GM10248 (cell line): ENCODE results near the gene SPATA7.

ENCODE experiments used
- CTCF ChIA-PET: fragments of 300-600 bp; sonication (Branson Sonifier 250); formaldehyde crosslinking; extraction: SDS; loops from one replicate; lab custom pipeline; 2021; ENCODE audit warnings: antibody characterized with exemption; lab: Yijun Ruan, JAX
- POLR2A ChIA-PET: fragments of 350-650 bp; sonication (Branson Sonifier 250); formaldehyde crosslinking; extraction: SDS; loops from one replicate; lab custom pipeline; 2020; ENCODE audit warnings: antibody characterized with exemption; lab: Yijun Ruan, JAX
- DNase-seq: peaks from one replicate; pipeline ENCODE4 v3.0.0; 2012; ENCODE audit errors: extremely low spot score
- TF ChIP-seq, protein P1 (sequence below): IDR thresholded peaks from 2 replicates; pipeline ENCODE4 v1.5.1; 2012; ENCODE audit warnings: mild to moderate bottlenecking, low read depth; ENCODE audit errors: extremely low read depth, missing control alignments, control extremely low read depth

SPATA7 gene

DNA sequence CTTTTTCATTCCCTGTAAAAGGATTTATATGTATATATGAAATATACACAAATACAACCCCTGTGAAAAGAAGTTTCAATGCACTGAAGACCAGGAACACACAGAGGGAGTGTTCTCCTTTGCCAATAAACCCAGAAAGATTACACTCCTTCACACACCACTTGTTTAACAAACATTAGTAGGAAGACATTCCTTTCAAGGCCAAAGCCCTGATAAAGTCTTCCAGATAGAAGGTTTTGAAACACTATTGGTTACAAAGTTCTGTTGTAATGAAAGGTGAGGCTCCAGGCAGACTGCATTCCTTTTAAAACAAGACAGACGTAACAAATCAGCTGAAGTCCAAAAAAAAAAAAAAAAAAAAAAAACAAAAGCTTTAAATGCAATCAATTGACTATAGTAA lies 88.3 kb downstream of the SPATA7 start:
- DNase-seq: no peak
- POLR2A ChIA-PET: no interaction called here
- TF ChIP-seq, protein P1, sequence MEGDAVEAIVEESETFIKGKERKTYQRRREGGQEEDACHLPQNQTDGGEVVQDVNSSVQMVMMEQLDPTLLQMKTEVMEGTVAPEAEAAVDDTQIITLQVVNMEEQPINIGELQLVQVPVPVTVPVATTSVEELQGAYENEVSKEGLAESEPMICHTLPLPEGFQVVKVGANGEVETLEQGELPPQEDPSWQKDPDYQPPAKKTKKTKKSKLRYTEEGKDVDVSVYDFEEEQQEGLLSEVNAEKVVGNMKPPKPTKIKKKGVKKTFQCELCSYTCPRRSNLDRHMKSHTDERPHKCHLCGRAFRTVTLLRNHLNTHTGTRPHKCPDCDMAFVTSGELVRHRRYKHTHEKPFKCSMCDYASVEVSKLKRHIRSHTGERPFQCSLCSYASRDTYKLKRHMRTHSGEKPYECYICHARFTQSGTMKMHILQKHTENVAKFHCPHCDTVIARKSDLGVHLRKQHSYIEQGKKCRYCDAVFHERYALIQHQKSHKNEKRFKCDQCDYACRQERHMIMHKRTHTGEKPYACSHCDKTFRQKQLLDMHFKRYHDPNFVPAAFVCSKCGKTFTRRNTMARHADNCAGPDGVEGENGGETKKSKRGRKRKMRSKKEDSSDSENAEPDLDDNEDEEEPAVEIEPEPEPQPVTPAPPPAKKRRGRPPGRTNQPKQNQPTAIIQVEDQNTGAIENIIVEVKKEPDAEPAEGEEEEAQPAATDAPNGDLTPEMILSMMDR: no peak
- CTCF ChIA-PET: no interaction called here

DNA sequence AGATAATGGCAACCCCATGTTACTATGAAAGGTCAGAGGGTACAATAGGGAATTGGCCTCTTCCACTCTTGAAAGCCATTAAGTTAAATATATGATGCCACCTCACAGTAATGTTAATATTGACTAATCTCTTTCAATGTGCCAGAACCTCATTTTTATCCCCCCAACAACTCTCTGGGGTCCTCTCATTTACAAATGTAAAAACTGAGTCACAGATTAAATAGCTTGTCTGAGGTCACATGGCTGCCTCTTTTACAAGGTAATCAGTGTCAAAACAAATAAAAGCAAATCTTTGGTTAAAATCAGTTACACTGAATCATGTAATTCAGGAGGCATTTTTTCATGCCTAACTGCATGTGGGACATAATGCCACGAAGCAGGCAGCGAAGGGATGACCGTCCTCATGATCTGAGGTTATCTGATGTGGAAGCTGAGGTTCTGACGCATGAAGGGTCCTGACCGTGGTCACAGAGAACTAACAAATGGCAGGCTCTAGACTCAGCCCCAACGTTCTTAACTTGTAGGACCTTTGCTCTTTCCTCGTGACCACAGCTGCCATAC lies 90.8 kb downstream of the SPATA7 start:
- ChIA-PET CTCF (interaction anchor here (0.9 kb wide), 1 partner anchor 21 kb away, joined by 3 read pairs; no protein-coding TSS in a partner anchor), POLR2A (no interaction called here)
- DNase-seq: no peak
- TF ChIP-seq, protein P1: no peak

DNA sequence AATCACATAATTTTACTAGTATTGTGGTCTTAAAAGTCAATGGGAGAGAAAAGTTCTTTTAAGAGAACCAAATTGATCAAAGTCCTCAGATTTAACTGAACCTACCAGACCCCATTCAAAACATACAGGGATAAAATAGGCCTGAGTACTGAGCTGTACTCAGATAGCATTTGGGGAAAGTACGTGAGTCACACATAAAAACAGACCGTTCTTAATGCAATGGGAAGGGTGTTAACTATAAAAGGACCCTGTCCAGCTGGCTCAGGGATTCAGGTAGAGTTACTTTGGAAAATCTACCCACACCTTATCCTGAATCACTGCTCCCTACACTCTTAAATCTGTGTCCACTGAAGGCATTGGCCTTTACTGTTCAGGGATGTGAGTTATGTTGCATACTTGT lies 91.4 kb downstream of the SPATA7 start:
- TF ChIP-seq, protein P1: no peak
- CTCF ChIA-PET: interaction anchor here (0.9 kb wide), 1 partner anchor 22 kb away, joined by 3 read pairs; no protein-coding TSS in a partner anchor
- POLR2A ChIA-PET: no interaction called here
- DNase-seq: no peak

DNA sequence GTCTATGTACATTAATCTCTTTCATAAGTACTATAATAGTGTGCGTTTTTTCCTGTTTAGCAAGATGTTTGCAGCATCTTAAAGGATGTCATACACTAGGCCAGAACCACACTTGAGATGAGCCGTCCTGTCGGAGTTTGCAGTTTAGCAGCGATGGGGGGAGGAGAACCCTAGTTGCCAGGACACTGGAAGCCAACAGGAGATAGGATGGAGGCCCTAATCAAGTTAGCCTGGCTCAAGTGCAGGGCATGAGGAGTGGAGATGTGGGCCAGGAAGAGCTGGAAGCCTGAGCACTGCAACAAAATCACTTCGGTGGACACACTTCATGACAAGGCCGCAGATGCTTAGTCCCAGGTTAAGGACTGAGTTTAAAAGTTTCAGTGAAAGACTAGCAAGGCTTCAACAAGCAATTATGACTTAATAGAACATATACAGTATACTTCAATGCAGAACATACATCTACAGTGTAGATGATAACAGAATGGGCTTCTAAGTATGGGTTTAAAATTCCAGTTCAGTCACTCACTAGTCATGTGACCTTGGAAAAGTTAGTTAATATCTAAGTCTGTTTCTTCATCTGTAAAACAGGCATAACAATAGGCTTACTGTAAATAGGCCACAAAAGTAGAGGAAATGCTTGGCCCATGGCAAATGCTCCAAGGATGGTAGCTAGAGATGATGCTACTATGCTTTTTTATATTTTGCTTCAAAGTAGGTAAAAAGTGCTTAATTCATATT lies 92.2 kb downstream of the SPATA7 start:
- ChIA-PET POLR2A (no interaction called here), CTCF (no interaction called here)
- no peak for DNase-seq
- TF ChIP-seq, protein P1: no peak

DNA sequence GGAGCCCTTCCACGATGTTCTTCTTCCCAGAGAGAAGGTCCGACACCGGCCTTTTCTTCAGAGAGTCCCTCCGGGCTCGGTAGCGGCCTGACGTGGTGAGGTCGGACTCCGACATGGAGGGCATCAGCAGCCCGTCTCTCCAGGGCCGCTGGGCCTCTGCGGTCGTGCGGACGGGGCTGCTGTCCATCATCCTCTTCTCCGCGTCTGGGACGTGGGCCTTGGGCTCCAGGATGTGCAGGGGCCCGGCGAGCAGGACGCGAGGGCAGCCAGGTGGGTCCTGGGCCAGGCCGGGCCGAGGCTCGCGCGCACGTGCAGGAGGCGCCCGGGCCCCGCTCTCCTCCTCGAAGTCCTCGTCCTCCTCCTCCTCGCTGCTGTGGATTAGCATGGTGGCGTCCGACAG lies 93.5 kb downstream of the SPATA7 start:
- TF ChIP-seq, protein P1: no peak

DNA sequence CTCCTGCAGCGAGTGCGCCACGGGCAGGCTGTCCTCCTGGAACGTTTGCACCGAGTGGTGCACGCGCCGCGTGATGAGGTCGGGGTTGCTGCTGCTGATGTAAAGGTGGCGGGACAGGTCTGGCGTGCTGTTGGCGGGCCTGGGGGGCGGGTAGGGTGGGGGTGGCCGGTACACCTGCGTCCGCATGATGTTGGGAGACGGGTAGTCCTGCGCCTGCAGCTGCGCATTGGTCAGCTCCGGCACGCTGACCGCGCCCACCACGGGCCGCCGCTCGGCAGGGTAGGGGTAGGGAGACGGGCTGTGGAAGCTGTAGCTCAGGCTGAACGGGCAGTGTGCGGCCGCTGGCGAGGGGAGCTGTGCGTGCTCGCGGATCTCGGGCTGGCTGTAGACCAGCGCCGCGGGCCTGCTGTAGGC lies 94.1 kb downstream of the SPATA7 start:
- DNase-seq: no peak
- POLR2A ChIA-PET: no interaction called here
- TF ChIP-seq, protein P1: no peak
- CTCF ChIA-PET: interaction anchor here (1.0 to 2.6 kb wide), 3 partner anchors 12 to 187 kb away, joined by 3 to 9 read pairs (median 3); no protein-coding TSS in a partner anchor

More for the DNA sequence above, 93.5 kb downstream of the SPATA7 start:
- CTCF ChIA-PET: no interaction called here
- DNase-seq: no peak
- POLR2A ChIA-PET: no interaction called here
